HepG2 (cell line): ENCODE data around the gene NDUFA13. TPM values are rescaled to one million over a fixed set of nuclear protein-coding genes. Genes with fewer than 3 reads are reported as not detected.

Source experiments
- ATAC-seq: fragments of 200-7000 bp; cut with Tn5 transposase; 3 replicates; pipeline ENCODE4 v1.9.1; 2020; ENCODE audit warnings: mild to moderate bottlenecking, moderate library complexity
- BruUV-seq: library from RNA; stranded (reverse); fragments of 400-500 nt; replicated peaks from 2 replicates; lab custom pipeline; 2021; lab: Mats Ljungman, UMichigan
- CTCF ChIA-PET: fragments of 300-600 bp; formaldehyde crosslinking; extraction: SDS; loops from one replicate; lab custom pipeline; 2021; ENCODE audit warnings: low total read pairs, inconsistent platforms, low intra/inter-chr PET ratio; lab: Yijun Ruan, JAX
- POLR2A ChIA-PET: fragments of 350-600 bp; sonication (Branson Sonifier 250); formaldehyde crosslinking; loops from one replicate; lab custom pipeline; 2020; ENCODE audit warnings: antibody characterized with exemption, inconsistent platforms; lab: Yijun Ruan, JAX
- DNase-seq: peaks from one replicate; pipeline ENCODE4 v3.0.0-alpha.2; 2015; ENCODE audit warnings: low spot score
- FAIRE-seq: peaks from 3 replicates; lab custom pipeline; 2011; peaks lifted over from hg19 to GRCh38; lab: Jason Lieb, UNC
- H2AFZ ChIP-seq: one replicate; pipeline ENCODE4 v1.6.1; 2011; ENCODE audit warnings: low read length, inconsistent platforms
- H3K27ac ChIP-seq: fragments of 300-600 bp; 3 replicates; pipeline ENCODE4 v1.8.0; 2011; ENCODE audit warnings: mixed run types, mild to moderate bottlenecking, mixed read lengths, low read length, inconsistent platforms; ENCODE audit not compliant: insufficient read depth; ENCODE audit errors: extremely low read length
- H3K27me3 ChIP-seq, 2 experiments: fragments of 200-600 bp in 1 of 2; 2 replicates in 1 of 2; 3 replicates in 1 of 2; pipeline versions ENCODE4 v1.6.0 to v1.8.0; 2011; ENCODE audit warnings: low read length in 2 of 2, mild to moderate bottlenecking in 2 of 2, moderate library complexity in 2 of 2, inconsistent platforms in 1 of 2; ENCODE audit not compliant: insufficient read depth in 2 of 2, control insufficient read depth in 1 of 2
- H3K36me3 ChIP-seq, 2 experiments: fragments of 200-600 bp in 1 of 2; replicated peaks in 1 of 2; 2 replicates in 1 of 2; 3 replicates in 1 of 2; pipeline versions ENCODE4 v1.5.1 to v1.8.0; 2011; ENCODE audit warnings: low read length in 2 of 2, inconsistent platforms in 1 of 2; ENCODE audit not compliant: insufficient read depth in 2 of 2, control insufficient read depth in 1 of 2
- H3K4me1 ChIP-seq: 2 replicates; pipeline ENCODE4 v1.5.1; 2012; ENCODE audit warnings: low read length, inconsistent platforms; ENCODE audit not compliant: insufficient read depth
- H3K4me2 ChIP-seq: 2 replicates; pipeline ENCODE4 v1.6.0; 2011; ENCODE audit warnings: low read depth, low read length, inconsistent platforms
- H3K4me3 ChIP-seq, 3 experiments: fragments of 200-600 bp in 1 of 3; sonication (generic), shearing (Covaris generic) in 1 of 3; replicated peaks in 1 of 3; 2 replicates each; pipeline ENCODE4 v1.5.1; 2011 to 2016; ENCODE audit warnings: low read length in 3 of 3, inconsistent platforms in 2 of 3, low read depth in 2 of 3, mild to moderate bottlenecking in 2 of 3, control low read depth in 1 of 3, mixed read lengths in 1 of 3; ENCODE audit not compliant: insufficient read depth in 1 of 3
- H3K79me2 ChIP-seq: one replicate; pipeline ENCODE4 v1.6.1; 2011; ENCODE audit warnings: low read length, inconsistent platforms; ENCODE audit not compliant: insufficient read depth
- H3K9ac ChIP-seq: 2 replicates; pipeline ENCODE4 v1.6.0; 2011; ENCODE audit warnings: mild to moderate bottlenecking, low read depth, low read length, inconsistent platforms; ENCODE audit not compliant: insufficient read depth
- H3K9me3 ChIP-seq: 2 replicates; pipeline ENCODE4 v1.5.1; 2012; ENCODE audit warnings: mild to moderate bottlenecking, low read length
- H4K20me1 ChIP-seq: 2 replicates; pipeline ENCODE4 v1.6.0; 2011; ENCODE audit warnings: inconsistent platforms, mild to moderate bottlenecking, low read length, moderate library complexity; ENCODE audit not compliant: insufficient read depth
- DNMT3B ChIP-seq: conservative IDR thresholded peaks from 2 replicates; pipeline ENCODE4 v1.6.1; 2016; ENCODE audit warnings: missing biosample characterization, control low read depth
- GTF3A ChIP-seq: sonication (generic); formaldehyde crosslinking; conservative IDR thresholded peaks from 2 replicates; pipeline ENCODE4 v1.4.0; 2020; ENCODE audit warnings: mild to moderate bottlenecking, missing genetic modification reagents
- HDAC6 ChIP-seq: fragments of 200-600 bp; sonication (generic); IDR thresholded peaks from 2 replicates; pipeline ENCODE4 v1.7.0; 2017; ENCODE audit warnings: mild to moderate bottlenecking, antibody characterized with exemption, low read length, low read depth
- HIVEP1 ChIP-seq: sonication (generic); formaldehyde crosslinking; IDR thresholded peaks from 2 replicates; pipeline ENCODE4 v1.4.0; 2020; ENCODE audit warnings: mild to moderate bottlenecking, missing genetic modification reagents
- NKX3-1 ChIP-seq: sonication (generic); formaldehyde crosslinking; IDR thresholded peaks from 2 replicates; pipeline ENCODE4 v1.5.0; 2020; ENCODE audit warnings: missing genetic modification reagents
- RBM22 ChIP-seq: fragments of 200-400 bp; formaldehyde crosslinking; optimal IDR thresholded peaks from 2 replicates; pipeline ENCODE3; 2017; ENCODE audit warnings: mild to moderate bottlenecking, low read length, moderate library complexity
- ZNF432 ChIP-seq: sonication (generic); formaldehyde crosslinking; IDR thresholded peaks from 2 replicates; pipeline ENCODE4 v1.5.0; 2020; ENCODE audit warnings: missing genetic modification reagents, mild to moderate bottlenecking, borderline replicate concordance
- ZNF720 ChIP-seq: sonication (generic); formaldehyde crosslinking; IDR thresholded peaks from 2 replicates; pipeline ENCODE4 v1.4.0; 2020; ENCODE audit warnings: missing genetic modification reagents
- ZNF766 ChIP-seq: sonication (generic); formaldehyde crosslinking; IDR thresholded peaks from 2 replicates; pipeline ENCODE4 v1.5.0; 2020; ENCODE audit warnings: missing genetic modification reagents, borderline replicate concordance
- ZNF790 ChIP-seq: sonication (generic); formaldehyde crosslinking; IDR thresholded peaks from 2 replicates; pipeline ENCODE4 v1.8.0; 2022; ENCODE audit warnings: missing genetic modification reagents, mild to moderate bottlenecking, borderline replicate concordance
- WGBS: methylation state at CpG from one replicate; pipeline ENCODE4 v1.1.6; 2017; ENCODE audit warnings: low lambda C conversion rate; 5-methylcytosine and 5-hydroxymethylcytosine counted together
- in situ Hi-C: cut with HindIII; loops from 2 replicates; pipeline ENCODE4 v1.10.0; 2017; ENCODE audit warnings: low pct_unique_long_range_greater_than_20kb; ENCODE audit not compliant: extremely low pct_ligation_motif_present
- intact Hi-C: fragments of 100-400 bp; cut with micrococcal nuclease; formaldehyde crosslinking; loops from one replicate; pipeline ENCODE4 v1.10.0; 2022; ENCODE audit not compliant: unreplicated experiment
- polyA plus RNA-seq, 8 experiments: library from polyadenylated mRNA; depleted of rRNA in 3 of 8; stranded (reverse) in 7 of 8; unstranded in 1 of 8; fragments of >200 nt; fragmentation: Illumina TruSeq in 4 of 8; extraction: Trizol in 4 of 8; gene quantifications; 2 replicates each; pipeline versions ENCODE4 v1.2.1 to v1.2.3, GENCODE V29; 2011 to 2016; ENCODE audit warnings: low read depth in 4 of 8, missing spikeins in 1 of 8, mixed read lengths in 1 of 8; ENCODE audit not compliant: insufficient read depth in 1 of 8
- total RNA-seq, 5 experiments: library from RNA; depleted of rRNA; stranded (reverse); fragments of >200 nt; fragmentation: Illumina TruSeq; extraction: Trizol; gene quantifications; 2 replicates each; pipeline ENCODE4 v1.2.3, GENCODE V29; 2016; ENCODE audit warnings: low read depth in 1 of 5
- TF ChIP-seq, protein P1 (sequence below): sonication (generic); formaldehyde crosslinking; IDR thresholded peaks from 2 replicates; pipeline ENCODE4 v1.4.0; 2020; ENCODE audit warnings: missing genetic modification reagents
- TF ChIP-seq, protein P2 (sequence below): sonication (generic); formaldehyde crosslinking; IDR thresholded peaks from 2 replicates; pipeline ENCODE4 v1.8.1; 2022; ENCODE audit warnings: low read depth, mild to moderate bottlenecking, missing genetic modification reagents

The NDUFA13 gene
- total and polyA plus RNA-seq, 2 of the 13 experiments (the other 11 are each of a cell fraction or from before 2014, with no cell fraction given): 337 to 366 TPM

DNA sequence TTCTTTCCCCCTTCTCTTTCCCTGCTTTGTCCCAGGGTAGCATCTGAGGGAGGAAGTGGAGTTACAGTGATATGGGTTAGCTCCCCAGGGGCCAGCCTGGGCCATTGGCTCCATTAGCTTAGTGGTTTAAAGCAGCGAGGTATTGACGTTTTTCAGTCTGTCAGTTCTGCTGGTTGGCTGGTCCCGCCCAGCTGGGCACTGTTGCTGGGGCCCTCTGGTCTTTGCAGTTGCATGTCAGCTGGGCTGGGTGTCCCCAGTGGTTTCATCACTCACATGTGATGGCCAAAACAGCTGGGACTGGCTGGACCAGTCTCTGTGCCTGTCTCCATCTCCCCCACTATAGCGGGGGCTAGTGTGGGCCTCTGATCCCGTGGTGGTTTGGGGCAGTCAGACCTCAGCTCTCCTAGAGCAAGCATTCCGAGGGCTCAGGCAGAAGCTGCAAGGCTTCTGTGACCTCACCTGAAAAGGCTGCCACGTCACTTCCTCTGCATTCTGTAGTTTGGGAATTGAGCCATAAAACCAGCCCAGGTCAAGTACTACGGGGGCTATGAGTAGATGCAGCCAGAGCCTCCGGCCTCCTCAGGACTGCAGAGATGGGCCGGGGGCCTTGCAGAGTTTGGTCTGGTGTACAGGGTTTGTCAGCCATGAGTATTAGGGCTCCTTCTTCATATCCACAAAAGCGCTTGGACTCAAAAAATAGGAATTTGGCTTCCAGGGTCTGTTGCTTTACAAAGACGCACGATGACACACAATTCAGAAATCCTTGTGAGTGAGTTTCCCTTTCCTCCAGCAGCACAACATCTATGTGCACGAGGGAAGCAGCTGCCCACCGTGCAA lies 30.6 kb upstream of the NDUFA13 start:
- ChIA-PET POLR2A (no interaction called here), CTCF (no interaction called here)
- FAIRE-seq (no peak), ATAC-seq (no peak), DNase-seq (no peak)
- H2AFZ ChIP-seq: no peak overlapping the region
- TF ChIP-seq ZNF720 (CRISPR knock-in tag) (no peak), ZNF432 (CRISPR knock-in tag) (no peak), GTF3A (no peak), HIVEP1 (CRISPR knock-in tag) (no peak)
- no peaks in the 10 kb centered on the region for H3K27me3 ChIP-seq
- H3K4me2 ChIP-seq: no peak overlapping the region
- H3K4me1 ChIP-seq: peaks cover 44% of the 10 kb centered on the region
- no peak overlapping the region for H3K27ac ChIP-seq
- no TSS peak for BruUV-seq
- no peaks in the 10 kb centered on the region for H3K9me3 ChIP-seq
- peaks cover 3% of the 10 kb centered on the region; the same call in 1 of the 2 replicates for H4K20me1 ChIP-seq
- in situ Hi-C loops (no loop called here), intact Hi-C loops (loop anchor here (5.0 kb wide), 1 partner anchor 78 kb away; the partner anchor contains the start of gene GATAD2A)
- peaks cover 3% of the 10 kb centered on the region for H3K79me2 ChIP-seq
- peaks cover 4 to 33% of the 10 kb centered on the region in 2 experiments; a peak in 4 of 5 replicates for H3K36me3 ChIP-seq
- H3K4me3 ChIP-seq: no peak overlapping the region
- 90% methylated on average over 6 of the region's 15 CpGs for WGBS
- no peak overlapping the region for H3K9ac ChIP-seq

DNA sequence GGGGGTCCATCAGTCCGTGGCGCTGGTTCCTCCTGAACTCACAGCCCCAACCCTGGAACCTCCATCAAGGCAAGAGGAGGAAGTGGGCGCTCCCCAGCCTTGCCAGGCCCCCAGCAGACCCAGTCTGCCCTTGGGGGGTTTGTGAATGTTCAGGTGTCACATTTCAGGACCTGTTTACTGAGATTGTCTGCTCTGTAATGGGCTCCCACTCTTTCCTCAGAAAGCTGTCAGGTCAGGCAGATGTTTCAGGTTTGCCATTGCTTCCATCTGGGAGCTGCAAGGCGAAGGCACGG lies 30.1 kb upstream of the NDUFA13 start:
- CTCF ChIA-PET: no interaction called here
- Histone ChIP-seq H3K9ac (no peak overlapping the region), H4K20me1 (peaks cover 3% of the 10 kb centered on the region; the same call in 1 of the 2 replicates), H3K4me3 (no peak overlapping the region), H3K4me1 (peaks cover 47% of the 10 kb centered on the region), H3K4me2 (no peak overlapping the region), H3K9me3 (no peaks in the 10 kb centered on the region), H3K79me2 (peaks cover 4% of the 10 kb centered on the region), H3K36me3 (peaks cover 6 to 31% of the 10 kb centered on the region in 2 experiments; a peak in 4 of 5 replicates), H2AFZ (no peak overlapping the region), H3K27me3 (no peaks in the 10 kb centered on the region), H3K27ac (no peak overlapping the region)
- no peak for DNase-seq
- intact Hi-C loops (loop anchor here (5.0 kb wide), 1 partner anchor 79 kb away; the partner anchor contains the start of gene GATAD2A), in situ Hi-C loops (no loop called here)
- TF ChIP-seq, protein P1, sequence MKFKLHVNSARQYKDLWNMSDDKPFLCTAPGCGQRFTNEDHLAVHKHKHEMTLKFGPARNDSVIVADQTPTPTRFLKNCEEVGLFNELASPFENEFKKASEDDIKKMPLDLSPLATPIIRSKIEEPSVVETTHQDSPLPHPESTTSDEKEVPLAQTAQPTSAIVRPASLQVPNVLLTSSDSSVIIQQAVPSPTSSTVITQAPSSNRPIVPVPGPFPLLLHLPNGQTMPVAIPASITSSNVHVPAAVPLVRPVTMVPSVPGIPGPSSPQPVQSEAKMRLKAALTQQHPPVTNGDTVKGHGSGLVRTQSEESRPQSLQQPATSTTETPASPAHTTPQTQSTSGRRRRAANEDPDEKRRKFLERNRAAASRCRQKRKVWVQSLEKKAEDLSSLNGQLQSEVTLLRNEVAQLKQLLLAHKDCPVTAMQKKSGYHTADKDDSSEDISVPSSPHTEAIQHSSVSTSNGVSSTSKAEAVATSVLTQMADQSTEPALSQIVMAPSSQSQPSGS (CRISPR knock-in tag): no peak
- TF ChIP-seq ZNF790 (CRISPR knock-in tag): no peak
- no peak for TF ChIP-seq RBM22
- TF ChIP-seq DNMT3B (CRISPR knock-in tag): no peak
- TF ChIP-seq NKX3-1 (CRISPR knock-in tag): no peak
- TF ChIP-seq HDAC6: no peak
- no peak for TF ChIP-seq ZNF766 (CRISPR knock-in tag)
- TF ChIP-seq, protein P2, sequence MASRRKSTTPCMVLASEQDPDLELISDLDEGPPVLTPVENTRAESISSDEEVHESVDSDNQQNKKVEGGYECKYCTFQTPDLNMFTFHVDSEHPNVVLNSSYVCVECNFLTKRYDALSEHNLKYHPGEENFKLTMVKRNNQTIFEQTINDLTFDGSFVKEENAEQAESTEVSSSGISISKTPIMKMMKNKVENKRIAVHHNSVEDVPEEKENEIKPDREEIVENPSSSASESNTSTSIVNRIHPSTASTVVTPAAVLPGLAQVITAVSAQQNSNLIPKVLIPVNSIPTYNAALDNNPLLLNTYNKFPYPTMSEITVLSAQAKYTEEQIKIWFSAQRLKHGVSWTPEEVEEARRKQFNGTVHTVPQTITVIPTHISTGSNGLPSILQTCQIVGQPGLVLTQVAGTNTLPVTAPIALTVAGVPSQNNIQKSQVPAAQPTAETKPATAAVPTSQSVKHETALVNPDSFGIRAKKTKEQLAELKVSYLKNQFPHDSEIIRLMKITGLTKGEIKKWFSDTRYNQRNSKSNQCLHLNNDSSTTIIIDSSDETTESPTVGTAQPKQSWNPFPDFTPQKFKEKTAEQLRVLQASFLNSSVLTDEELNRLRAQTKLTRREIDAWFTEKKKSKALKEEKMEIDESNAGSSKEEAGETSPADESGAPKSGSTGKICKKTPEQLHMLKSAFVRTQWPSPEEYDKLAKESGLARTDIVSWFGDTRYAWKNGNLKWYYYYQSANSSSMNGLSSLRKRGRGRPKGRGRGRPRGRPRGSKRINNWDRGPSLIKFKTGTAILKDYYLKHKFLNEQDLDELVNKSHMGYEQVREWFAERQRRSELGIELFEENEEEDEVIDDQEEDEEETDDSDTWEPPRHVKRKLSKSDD: no peak
- POLR2A ChIA-PET: no interaction called here
- ATAC-seq: no peak
- no TSS peak for BruUV-seq
- WGBS: no CpG with 5 or more reads among the region's 5 CpGs
- no peak for FAIRE-seq
